HAP-1 (cell line): ENCODE data around the gene RIOK1.
A peak's percentile ranks its signal among the peaks of the same experiment; 100 is the strongest.

Experiments used
- DNase-seq, 2 experiments: peaks; one replicate each; pipeline ENCODE4 v3.0.0-alpha.2; 2016 to 2020; ENCODE audit warnings: low spot score in 2 of 2
- H3K27me3 ChIP-seq: fragments of 250-450 bp; sonication (Bioruptor Pico); 2 replicates; pipeline ENCODE4 v1.5.1; 2020; ENCODE audit warnings: low read depth, mild to moderate bottlenecking, moderate library complexity
- H3K36me3 ChIP-seq: fragments of 250-450 bp; sonication (Bioruptor Pico); replicated peaks from 2 replicates; pipeline ENCODE4 v1.5.1; 2020; ENCODE audit warnings: mild to moderate bottlenecking
- H3K4me1 ChIP-seq: fragments of 250-450 bp; sonication (Bioruptor Pico); 2 replicates; pipeline ENCODE4 v1.5.1; 2020; ENCODE audit warnings: mild to moderate bottlenecking
- H3K4me3 ChIP-seq: fragments of 250-450 bp; sonication (Bioruptor Pico); 2 replicates; pipeline ENCODE4 v1.5.1; 2020; ENCODE audit warnings: mild to moderate bottlenecking, moderate library complexity
- H3K9me3 ChIP-seq: fragments of 250-450 bp; sonication (Bioruptor Pico); 2 replicates; pipeline ENCODE4 v1.5.1; 2020; ENCODE audit warnings: mild to moderate bottlenecking, moderate library complexity
- in situ Hi-C: fragments of 300-500 bp; cut with MboI; formaldehyde crosslinking; loops from 3 replicates; pipeline ENCODE4 v1.14.3; 2020; ENCODE audit warnings: low sequenced_read_pairs, inconsistent platforms, mixed read lengths

Gene RIOK1

GRCh38 chr6:7418238-7418905 lies 28.8 kb downstream of the RIOK1 start:
- no peak for DNase-seq
- no peaks in the 10 kb centered on the region for H3K9me3 ChIP-seq
- H3K4me3 ChIP-seq = no peak overlapping the region
- H3K4me1 ChIP-seq = peaks cover 9% of the 10 kb centered on the region
- no peaks in the 10 kb centered on the region for H3K27me3 ChIP-seq
- H3K36me3 ChIP-seq = peaks cover 45% of the 10 kb centered on the region
- in situ Hi-C loops = loop anchor here (25.0 kb wide), 1 partner anchor 469 kb away; no protein-coding TSS in a partner anchor

GRCh38 chr6:7419065-7419464 lies 29.5 kb downstream of the RIOK1 start:
- peaks cover 43% of the 10 kb centered on the region for H3K36me3 ChIP-seq
- in situ Hi-C loops = loop anchor here (25.0 kb wide), 1 partner anchor 468 kb away; no protein-coding TSS in a partner anchor

GRCh38 chr6:7421066-7421465 lies 31.5 kb downstream of the RIOK1 start:
- DNase-seq = no peak
- no peaks in the 10 kb centered on the region for H3K27me3 ChIP-seq
- H3K4me1 ChIP-seq = no peaks in the 10 kb centered on the region; the same call in 1 of the 2 replicates
- in situ Hi-C loops = loop anchor here (25.0 kb wide), 1 partner anchor 466 kb away; no protein-coding TSS in a partner anchor
- H3K4me3 ChIP-seq = no peak overlapping the region
- H3K36me3 ChIP-seq = peaks cover 26% of the 10 kb centered on the region
- no peaks in the 10 kb centered on the region for H3K9me3 ChIP-seq

More at GRCh38 chr6:7419065-7419464, 29.5 kb downstream of the RIOK1 start:
- no peak for DNase-seq
- H3K4me3 ChIP-seq = no peak overlapping the region
- no peaks in the 10 kb centered on the region for H3K9me3 ChIP-seq
- H3K27me3 ChIP-seq = no peaks in the 10 kb centered on the region
- peaks cover 2% of the 10 kb centered on the region for H3K4me1 ChIP-seq

GRCh38 chr6:7424058-7424457 lies 34.5 kb downstream of the RIOK1 start:
- Histone ChIP-seq H3K27me3 (no peaks in the 10 kb centered on the region), H3K36me3 (peaks cover 3% of the 10 kb centered on the region; the same call in 1 of the 2 replicates), H3K4me1 (no peaks in the 10 kb centered on the region), H3K9me3 (no peaks in the 10 kb centered on the region), H3K4me3 (no peak overlapping the region)
- in situ Hi-C loops = loop anchor here (25.0 kb wide), 1 partner anchor 463 kb away; no protein-coding TSS in a partner anchor
- DNase-seq = no peak

GRCh38 chr6:7424967-7425807 lies 35.6 kb downstream of the RIOK1 start:
- DNase-seq = peak in 1 of 2 experiments; percentile 15
- Histone ChIP-seq H3K4me3 (no peak overlapping the region), H3K27me3 (no peaks in the 10 kb centered on the region), H3K9me3 (no peaks in the 10 kb centered on the region), H3K4me1 (no peaks in the 10 kb centered on the region), H3K36me3 (no peaks in the 10 kb centered on the region; the same call in 1 of the 2 replicates)
- in situ Hi-C loops = loop anchor here (25.0 kb wide), 1 partner anchor 462 kb away; no protein-coding TSS in a partner anchor

- H3K9me3 ChIP-seq = no peaks in the 10 kb centered on the region
- H3K27me3 ChIP-seq = no peaks in the 10 kb centered on the region
- no peak for DNase-seq
- in situ Hi-C loops = no loop called here
- no peaks in the 10 kb centered on the region for H3K36me3 ChIP-seq
- H3K4me1 ChIP-seq = no peaks in the 10 kb centered on the region
- no peak overlapping the region for H3K4me3 ChIP-seq
Observed at GRCh38 chr6:7425808-7426190, 36.2 kb downstream of the RIOK1 start.

- no peaks in the 10 kb centered on the region for H3K9me3 ChIP-seq
- no peaks in the 10 kb centered on the region for H3K36me3 ChIP-seq
- H3K4me3 ChIP-seq = no peak overlapping the region
- in situ Hi-C loops = no loop called here
- no peak for DNase-seq
- no peaks in the 10 kb centered on the region for H3K4me1 ChIP-seq
- no peaks in the 10 kb centered on the region for H3K27me3 ChIP-seq
Observed at GRCh38 chr6:7426447-7427169, 37.0 kb downstream of the RIOK1 start.

GRCh38 chr6:7431313-7431673 lies 41.7 kb downstream of the RIOK1 start:
- no peaks in the 10 kb centered on the region for H3K9me3 ChIP-seq
- H3K4me1 ChIP-seq = no peaks in the 10 kb centered on the region
- no peak for DNase-seq
- H3K4me3 ChIP-seq = no peak overlapping the region
- no peaks in the 10 kb centered on the region for H3K27me3 ChIP-seq
- in situ Hi-C loops = no loop called here
- no peaks in the 10 kb centered on the region for H3K36me3 ChIP-seq

- no peak for DNase-seq
- Histone ChIP-seq H3K9me3 (no peaks in the 10 kb centered on the region), H3K36me3 (no peaks in the 10 kb centered on the region), H3K27me3 (no peaks in the 10 kb centered on the region), H3K4me3 (no peak overlapping the region), H3K4me1 (no peaks in the 10 kb centered on the region)
- in situ Hi-C loops = no loop called here
Observed at GRCh38 chr6:7431674-7432390, 42.2 kb downstream of the RIOK1 start.

GRCh38 chr6:7432391-7433120 lies 42.9 kb downstream of the RIOK1 start:
- no peaks in the 10 kb centered on the region for H3K36me3 ChIP-seq
- H3K4me3 ChIP-seq = no peak overlapping the region
- in situ Hi-C loops = no loop called here
- DNase-seq = no peak
- no peaks in the 10 kb centered on the region for H3K9me3 ChIP-seq
- no peaks in the 10 kb centered on the region for H3K27me3 ChIP-seq
- H3K4me1 ChIP-seq = no peaks in the 10 kb centered on the region

GRCh38 chr6:7433121-7433617 lies 43.6 kb downstream of the RIOK1 start:
- Histone ChIP-seq H3K9me3 (no peaks in the 10 kb centered on the region), H3K36me3 (no peaks in the 10 kb centered on the region), H3K27me3 (no peaks in the 10 kb centered on the region), H3K4me3 (no peak overlapping the region), H3K4me1 (no peaks in the 10 kb centered on the region)
- in situ Hi-C loops = no loop called here
- no peak for DNase-seq

GRCh38 chr6:7434672-7435071 lies 45.1 kb downstream of the RIOK1 start:
- in situ Hi-C loops = no loop called here
- Histone ChIP-seq H3K27me3 (no peaks in the 10 kb centered on the region), H3K9me3 (no peaks in the 10 kb centered on the region), H3K4me3 (no peak overlapping the region), H3K4me1 (no peaks in the 10 kb centered on the region), H3K36me3 (no peaks in the 10 kb centered on the region)
- no peak for DNase-seq
